Activated gamma-delta T cell treated with anti-CD3 and anti-CD28 coated beads, Interleukin-2, amount 50 U/mL, for 16 hours (primary cell): ENCODE measurements around the gene CYSLTR2.
"Not testable (repeated sequence)": the region's sequence is repeated elsewhere in the genome, so short reads cannot be mapped to it uniquely, and the experiment has no call there.

Experiments used
- DNase-seq: peaks from one replicate; pipeline ENCODE4 v3.0.0-alpha.2; 2020; ENCODE audit warnings: low read depth

Gene CYSLTR2

DNA sequence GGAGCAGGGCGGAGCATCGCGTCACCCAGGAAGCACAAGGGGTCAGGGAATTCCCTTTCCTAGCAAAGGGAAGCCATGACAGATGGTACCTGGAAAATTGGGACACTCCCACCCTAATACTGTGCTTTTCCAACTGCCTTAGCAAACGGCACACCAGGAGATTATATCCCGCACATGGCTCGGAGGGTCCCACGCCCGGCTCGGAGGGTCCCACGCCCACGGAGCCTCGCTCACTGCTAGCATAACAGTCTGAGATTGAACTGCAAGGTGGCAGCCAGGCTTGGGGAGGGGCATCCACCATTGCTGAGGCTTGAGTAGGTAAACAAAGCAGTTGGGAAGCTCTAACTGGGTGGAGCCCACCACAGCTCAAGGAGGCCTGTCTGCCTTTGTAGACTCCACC lies 42.9 kb downstream of the CYSLTR2 start:
- DNase-seq: not testable (repeated sequence)

- DNase-seq: no peak
Observed at GRCh38 chr13:48707405-48707804, 53.7 kb downstream of the CYSLTR2 start.

- no peak for DNase-seq
Observed at GRCh38 chr13:48708764-48709163, 55.0 kb downstream of the CYSLTR2 start.

DNA sequence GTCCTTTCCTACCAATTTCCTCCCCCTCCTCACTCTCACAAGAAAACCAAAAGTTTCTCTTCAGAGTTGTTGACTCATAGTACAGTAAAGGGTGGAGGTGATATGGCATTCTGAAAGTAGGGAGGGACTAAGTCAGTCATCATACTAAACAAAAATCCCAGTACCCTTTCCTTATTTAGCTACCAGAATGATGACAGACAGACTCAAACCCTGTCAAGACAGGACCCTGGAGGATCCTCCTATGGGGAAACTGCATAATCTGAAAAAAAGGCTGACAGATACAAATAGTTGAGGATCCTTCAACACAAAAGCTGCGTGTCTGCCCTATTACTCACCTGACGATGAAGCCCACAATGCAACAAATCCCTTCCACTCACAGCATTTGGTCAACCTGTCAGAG lies 55.5 kb downstream of the CYSLTR2 start:
- no peak for DNase-seq

DNA sequence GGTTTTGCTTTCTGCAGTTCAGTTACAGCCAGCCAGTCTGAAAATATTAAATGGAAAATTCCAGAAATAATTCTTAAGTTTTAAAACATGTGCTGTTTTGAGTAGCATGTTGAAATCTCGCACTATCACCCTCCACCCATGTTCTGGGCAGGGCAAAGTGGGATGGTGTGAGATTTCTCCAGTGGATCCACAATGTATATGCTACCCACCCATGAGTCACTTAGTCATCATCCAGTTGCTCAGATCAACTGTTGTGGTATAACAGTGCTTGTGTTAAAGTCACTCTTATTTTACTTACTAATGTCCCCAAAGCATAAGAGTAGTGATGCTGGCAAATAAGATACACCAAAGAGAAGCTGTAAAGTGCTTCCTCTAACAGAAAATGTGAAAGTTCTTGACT lies 56.4 kb downstream of the CYSLTR2 start:
- no peak for DNase-seq

- no peak for DNase-seq
Observed at GRCh38 chr13:48712141-48712540, 58.4 kb downstream of the CYSLTR2 start.

DNA sequence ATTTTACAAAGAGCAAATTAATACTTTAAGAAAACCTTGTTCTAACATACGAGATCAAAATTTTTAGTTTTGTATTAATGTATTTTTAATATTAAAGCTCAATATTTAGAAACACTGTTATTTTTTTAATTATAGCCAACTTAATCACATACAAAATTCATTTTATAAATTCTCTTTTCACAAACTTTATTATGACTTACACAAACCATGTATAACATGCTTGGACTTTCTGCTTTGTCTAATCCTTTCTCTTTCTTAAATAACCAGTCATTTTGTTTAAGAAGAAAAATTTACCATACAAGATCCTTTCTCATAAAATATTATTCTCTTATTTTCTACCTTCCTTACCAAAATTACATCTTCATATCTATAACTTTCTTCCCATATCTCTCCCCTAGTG lies 62.2 kb downstream of the CYSLTR2 start:
- no peak for DNase-seq

DNA sequence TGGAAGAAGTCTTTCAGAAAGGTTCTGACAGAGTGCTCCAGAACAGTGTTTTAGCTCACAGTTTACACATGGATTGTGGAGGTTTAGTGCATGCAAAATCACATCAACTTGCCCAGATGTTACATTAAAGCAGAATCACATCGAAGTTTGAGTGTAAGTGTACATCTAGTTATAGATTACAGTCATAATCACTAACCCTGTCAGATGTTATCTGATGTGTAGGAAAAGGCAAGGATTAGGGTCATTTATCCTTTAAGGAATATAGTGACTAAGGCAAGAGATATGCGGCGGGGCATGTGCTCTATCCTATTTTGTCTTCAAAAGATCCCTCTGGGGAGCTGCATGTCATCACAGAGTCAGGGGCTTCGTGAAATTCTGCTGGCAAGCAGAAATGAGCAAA lies 66.9 kb downstream of the CYSLTR2 start:
- no peak for DNase-seq

GRCh38 chr13:48723168-48723567 lies 69.4 kb downstream of the CYSLTR2 start:
- no peak for DNase-seq

GRCh38 chr13:48725271-48725670 lies 71.5 kb downstream of the CYSLTR2 start:
- DNase-seq: no peak

GRCh38 chr13:48726711-48727110 lies 73.0 kb downstream of the CYSLTR2 start:
- DNase-seq: no peak

GRCh38 chr13:48727241-48728011 lies 73.7 kb downstream of the CYSLTR2 start:
- DNase-seq: no peak

DNA sequence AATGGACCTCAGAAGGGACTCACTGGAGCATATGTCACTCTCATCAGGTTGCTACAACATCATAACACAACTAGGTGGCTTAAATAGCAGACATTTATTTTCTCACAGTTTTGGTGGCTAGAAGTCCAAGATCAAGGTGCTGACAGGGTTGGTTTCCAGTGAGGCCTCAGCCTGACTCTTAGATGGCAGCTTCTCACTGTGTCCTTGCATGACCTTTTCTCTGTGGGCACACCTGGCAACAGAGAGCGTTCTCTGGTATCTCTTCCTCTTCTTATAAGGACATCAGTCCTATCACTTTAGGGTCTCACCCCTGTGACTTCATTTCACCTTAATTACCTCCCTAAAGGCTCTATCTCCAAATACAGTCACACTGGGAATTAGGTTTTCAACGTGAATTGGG lies 74.5 kb downstream of the CYSLTR2 start:
- no peak for DNase-seq

GRCh38 chr13:48728876-48729275 lies 75.1 kb downstream of the CYSLTR2 start:
- no peak for DNase-seq

GRCh38 chr13:48729856-48730255 lies 76.1 kb downstream of the CYSLTR2 start:
- DNase-seq: no peak

- DNase-seq: no peak
Observed at GRCh38 chr13:48731001-48731658, 77.4 kb downstream of the CYSLTR2 start.

DNA sequence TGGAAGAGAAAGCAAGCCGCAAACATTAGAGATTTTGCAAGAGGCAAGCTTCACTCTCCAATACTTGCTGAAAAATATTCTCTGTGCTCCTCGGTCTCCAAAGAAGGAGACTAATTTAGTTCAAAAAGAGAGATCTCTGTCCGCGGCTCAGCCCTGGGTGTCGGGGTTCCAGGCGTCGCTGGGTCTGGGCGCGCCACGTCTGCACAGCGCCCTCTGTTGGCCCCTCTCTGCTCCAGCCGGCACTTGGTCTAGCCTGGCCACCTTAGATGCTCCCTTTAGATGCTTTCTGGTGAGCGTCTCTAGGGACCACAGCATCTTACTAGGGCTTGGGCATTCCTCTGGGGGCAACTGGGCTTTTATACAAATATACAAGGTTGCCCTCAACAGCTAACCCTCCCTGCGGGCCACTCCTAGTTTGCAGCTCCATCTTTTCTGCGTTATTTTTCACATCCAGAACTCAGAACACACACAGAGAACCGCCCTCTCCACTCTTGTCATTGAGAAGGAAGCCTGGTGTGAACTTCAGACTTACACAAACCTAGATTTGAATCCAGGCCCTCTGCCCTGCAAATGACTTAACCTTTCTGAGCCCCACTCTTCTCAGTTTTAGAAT lies 78.3 kb downstream of the CYSLTR2 start:
- DNase-seq: peak; percentile 34

GRCh38 chr13:48733739-48734335 lies 80.1 kb downstream of the CYSLTR2 start:
- no peak for DNase-seq

- no peak for DNase-seq
Observed at GRCh38 chr13:48735571-48735970, 81.8 kb downstream of the CYSLTR2 start.

GRCh38 chr13:48737689-48738088 lies 84.0 kb downstream of the CYSLTR2 start:
- no peak for DNase-seq

DNA sequence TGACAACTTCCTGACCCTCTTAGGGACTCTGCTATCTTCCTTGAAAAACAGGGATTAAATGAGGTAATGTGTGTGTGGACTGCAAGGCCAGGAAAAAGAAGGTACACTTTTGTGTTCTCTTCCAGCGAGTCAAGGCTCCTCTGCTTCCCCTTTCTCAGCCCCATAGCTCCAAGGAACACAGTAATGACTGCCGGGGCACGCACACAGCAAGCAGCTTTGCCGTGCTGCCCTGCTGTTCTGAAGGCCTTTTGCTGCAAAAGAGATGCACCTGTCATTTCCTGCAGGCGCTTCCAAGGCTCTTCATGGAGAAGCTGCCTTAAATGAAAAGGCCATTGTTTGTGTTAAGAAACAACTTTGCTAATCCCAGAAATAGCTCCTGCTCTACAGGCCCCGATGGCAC lies 84.6 kb downstream of the CYSLTR2 start:
- DNase-seq: no peak

DNA sequence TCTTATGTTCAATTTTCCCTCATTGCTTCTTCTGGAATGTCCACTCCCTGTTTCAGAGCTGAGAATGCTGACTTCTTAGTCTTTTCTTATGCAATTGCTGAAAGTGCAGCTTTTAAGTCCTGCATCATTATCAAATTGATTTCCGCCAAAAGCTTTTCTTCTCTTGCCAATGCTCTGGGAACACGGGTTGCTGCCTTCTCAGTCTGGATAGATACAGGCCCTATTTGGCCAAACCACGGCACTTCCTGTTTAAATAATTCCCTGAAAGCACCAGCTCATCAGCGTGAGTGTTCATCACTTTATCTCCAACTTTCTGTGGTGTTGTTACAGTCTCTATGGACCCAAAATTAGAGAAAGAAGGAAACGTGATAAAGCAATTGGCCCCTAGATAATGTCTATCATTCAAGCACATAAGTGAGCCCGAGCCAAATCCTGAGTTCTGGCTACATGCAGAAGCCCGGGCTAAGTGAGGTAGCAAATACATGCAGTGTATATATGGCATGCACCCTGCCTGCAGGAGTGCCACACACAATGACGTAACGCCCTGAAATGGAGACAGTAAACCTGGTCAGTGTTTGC lies 85.7 kb downstream of the CYSLTR2 start:
- no peak for DNase-seq

DNA sequence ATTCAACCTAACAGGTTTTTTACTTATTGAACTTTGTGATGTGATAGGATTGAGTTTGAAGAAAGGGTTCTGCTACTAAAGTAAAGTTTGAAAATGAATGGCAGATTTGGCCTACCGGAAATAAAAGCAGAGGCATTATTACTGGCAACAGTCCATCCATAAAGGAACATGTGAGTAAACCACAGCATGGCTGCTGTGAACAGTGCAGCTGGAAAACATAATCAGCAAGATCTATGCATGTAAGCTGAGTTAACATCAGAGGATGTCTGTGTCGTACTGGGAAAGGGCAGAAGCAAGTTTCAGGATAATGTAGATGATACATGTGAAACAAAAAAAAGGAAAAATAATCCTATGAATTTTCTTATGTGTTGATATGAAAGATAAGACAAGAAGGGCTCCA lies 87.6 kb downstream of the CYSLTR2 start:
- no peak for DNase-seq
